Measurements from ENCODE around the gene RANBP10. TPM values are rescaled to one million over a fixed set of nuclear protein-coding genes. Genes with fewer than 3 reads are reported as not detected.

The RANBP10 gene
- polyA plus RNA-seq, 3 donors: 19.2 to 22.3 (median 19.2) TPM

GRCh38 chr16:67679935-67680897, 126.1 kb downstream of the RANBP10 start:
- DNase-seq (ENCODE audit: low read depth in 3 of 3, low spot score in 2 of 3): no peak

- no peak for DNase-seq (ENCODE audit: low read depth in 3 of 3, low spot score in 2 of 3)
Observed at GRCh38 chr16:67678354-67679023, 127.9 kb downstream of the RANBP10 start.

GRCh38 chr16:67677712-67678111, 128.6 kb downstream of the RANBP10 start:
- DNase-seq (ENCODE audit: low read depth in 3 of 3, low spot score in 2 of 3): no peak

GRCh38 chr16:67676939-67677338, 129.4 kb downstream of the RANBP10 start:
- DNase-seq (ENCODE audit: low read depth in 3 of 3, low spot score in 2 of 3): no peak

- DNase-seq (ENCODE audit: low read depth in 3 of 3, low spot score in 2 of 3): no peak
Observed at GRCh38 chr16:67676516-67676915, 129.8 kb downstream of the RANBP10 start.

GRCh38 chr16:67675999-67676398, 130.4 kb downstream of the RANBP10 start:
- no peak for DNase-seq (ENCODE audit: low read depth in 3 of 3, low spot score in 2 of 3)

GRCh38 chr16:67675579-67675935, 130.8 kb downstream of the RANBP10 start:
- DNase-seq (ENCODE audit: low read depth in 3 of 3, low spot score in 2 of 3): no peak

- no peak for DNase-seq (ENCODE audit: low read depth in 3 of 3, low spot score in 2 of 3)
Observed at GRCh38 chr16:67674851-67675578, 131.3 kb downstream of the RANBP10 start.

GRCh38 chr16:67673712-67674580, 132.4 kb downstream of the RANBP10 start:
- DNase-seq (ENCODE audit: low read depth in 3 of 3, low spot score in 2 of 3): no peak

Other genes with a start within 250 kb of the RANBP10 start
- 10 to 100 TPM; 81.5 to 87.2 (median 85.5) TPM for gene CTCF, start 244.0 kb downstream of the RANBP10 start, polyA plus RNA-seq (ENCODE audit: insufficient read length in 3 of 3)
- 1 to 10 TPM in 1 of 3 donors, under 1 TPM in 2; 0.65 to 1.0 (median 0.81) TPM for gene CARMIL2, start 161.4 kb downstream of the RANBP10 start, polyA plus RNA-seq (ENCODE audit: insufficient read length in 3 of 3)
- gene ACD, start 146.3 kb downstream of the RANBP10 start, polyA plus RNA-seq (ENCODE audit: insufficient read length in 3 of 3): 10 to 100 TPM; 19.1 to 20.5 (median 19.8) TPM
- 1 to 10 TPM; 2.3 to 3.2 (median 3.2) TPM for gene PARD6A, start 145.6 kb downstream of the RANBP10 start, polyA plus RNA-seq (ENCODE audit: insufficient read length in 3 of 3)
- 10 to 100 TPM; 17.8 to 21.2 (median 19.4) TPM for gene ENKD1, start 139.8 kb downstream of the RANBP10 start, polyA plus RNA-seq (ENCODE audit: insufficient read length in 3 of 3)
- 1 to 10 TPM; 2.1 to 2.9 (median 2.5) TPM for gene C16orf86, start 139.7 kb downstream of the RANBP10 start, polyA plus RNA-seq (ENCODE audit: insufficient read length in 3 of 3)
- gene GFOD2, start 87.2 kb downstream of the RANBP10 start, polyA plus RNA-seq (ENCODE audit: insufficient read length in 3 of 3): 10 to 100 TPM; 19.5 to 22.0 (median 19.5) TPM
- 1 to 10 TPM; 6.2 to 7.8 (median 7.6) TPM for gene TSNAXIP1, start 329 bp upstream of the RANBP10 start, polyA plus RNA-seq (ENCODE audit: insufficient read length in 3 of 3)
- 10 to 100 TPM; 27.5 to 34.1 (median 32.5) TPM for gene THAP11, start 35.8 kb upstream of the RANBP10 start, polyA plus RNA-seq (ENCODE audit: insufficient read length in 3 of 3)
- gene NUTF2, start 40.4 kb upstream of the RANBP10 start, polyA plus RNA-seq (ENCODE audit: insufficient read length in 3 of 3): 100 to 1,000 TPM; 118 to 138 (median 134) TPM
- 10 to 100 TPM; 37.3 to 44.4 (median 40.6) TPM for gene CENPT, start 41.1 kb upstream of the RANBP10 start, polyA plus RNA-seq (ENCODE audit: insufficient read length in 3 of 3)
- gene EDC4, start 66.5 kb upstream of the RANBP10 start, polyA plus RNA-seq (ENCODE audit: insufficient read length in 3 of 3): 10 to 100 TPM; 82.0 to 85.6 (median 83.2) TPM
- not detected for gene NRN1L, start 78.3 kb upstream of the RANBP10 start, polyA plus RNA-seq (ENCODE audit: insufficient read length in 3 of 3)
- 10 to 100 TPM; 31.6 to 38.0 (median 35.5) TPM for gene PSKH1, start 86.7 kb upstream of the RANBP10 start, polyA plus RNA-seq (ENCODE audit: insufficient read length in 3 of 3)
- 1 to 10 TPM; 6.7 to 7.6 (median 7.0) TPM for gene CTRL, start 125.3 kb upstream of the RANBP10 start, polyA plus RNA-seq (ENCODE audit: insufficient read length in 3 of 3)
- gene PSMB10, start 130.3 kb upstream of the RANBP10 start, polyA plus RNA-seq (ENCODE audit: insufficient read length in 3 of 3): 10 to 100 TPM; 20.3 to 21.9 (median 21.8) TPM
- 10 to 100 TPM; 12.7 to 14.6 (median 13.4) TPM for gene LCAT, start 137.6 kb upstream of the RANBP10 start, polyA plus RNA-seq (ENCODE audit: insufficient read length in 3 of 3)
- 10 to 100 TPM; 30.6 to 33.8 (median 30.9) TPM for gene SLC12A4, start 162.1 kb upstream of the RANBP10 start, polyA plus RNA-seq (ENCODE audit: insufficient read length in 3 of 3)
- gene DPEP3, start 173.9 kb upstream of the RANBP10 start, polyA plus RNA-seq (ENCODE audit: insufficient read length in 3 of 3): under 1 TPM in 2 of 3 donors, not detected in 1; 0.06 to 0.11 TPM
- 1 to 10 TPM in 1 of 3 donors, under 1 TPM in 2; 0.57 to 1.0 (median 0.71) TPM for gene DPEP2, start 192.9 kb upstream of the RANBP10 start, polyA plus RNA-seq (ENCODE audit: insufficient read length in 3 of 3)
- gene DPEP2NB, start 209.4 kb upstream of the RANBP10 start, polyA plus RNA-seq (ENCODE audit: insufficient read length in 3 of 3): not detected
- 10 to 100 TPM; 10.2 to 11.6 (median 11.0) TPM for gene DDX28, start 216.7 kb upstream of the RANBP10 start, polyA plus RNA-seq (ENCODE audit: insufficient read length in 3 of 3)
- 10 to 100 TPM; 13.3 to 16.6 (median 14.1) TPM for gene DUS2, start 216.7 kb upstream of the RANBP10 start, polyA plus RNA-seq (ENCODE audit: insufficient read length in 3 of 3)

Data from right renal cortex interstitium (tissue), 3 donors.